Spleen (tissue), 11 donors: ENCODE measurements around the gene TMEM130. TPM values are rescaled to one million over a fixed set of nuclear protein-coding genes. Genes with fewer than 3 reads are reported as not detected.

Experiments used
- DNase-seq: peaks from one replicate; pipeline ENCODE4 v3.0.0-alpha.2; 2020
- H3K27ac ChIP-seq, 8 donors: fragments of 200-600 bp; sonication (generic) in 7 of 8; 1 replicate in 4 of 8; 2 replicates in 4 of 8; pipeline versions ENCODE4 v1.5.0 to v1.8.0; 2016 to 2021; ENCODE audit warnings: inconsistent platforms in 4 of 8, mild to moderate bottlenecking in 4 of 8, moderate library complexity in 1 of 8
- H3K27me3 ChIP-seq, 7 donors: fragments of 200-600 bp; sonication (generic) in 6 of 7; replicated peaks in 1 of 7; 1 replicate in 4 of 7; 2 replicates in 3 of 7; pipeline versions ENCODE4 v1.5.0 to v1.8.0; 2016 to 2021; ENCODE audit warnings: inconsistent platforms in 3 of 7, mild to moderate bottlenecking in 1 of 7
- H3K36me3 ChIP-seq, 6 donors: fragments of 200-600 bp; sonication (generic) in 5 of 6; 1 replicate in 4 of 6; 2 replicates in 2 of 6; pipeline versions ENCODE4 v1.5.0 to v1.8.0; 2016 to 2021; ENCODE audit warnings: inconsistent platforms in 2 of 6
- H3K4me1 ChIP-seq, 6 donors: fragments of 200-600 bp; sonication (generic) in 5 of 6; 1 replicate in 3 of 6; 2 replicates in 3 of 6; pipeline versions ENCODE4 v1.5.0 to v1.8.0; 2016 to 2021; ENCODE audit warnings: inconsistent platforms in 3 of 6
- H3K4me3 ChIP-seq, 8 donors: fragments of 200-600 bp; sonication (generic) in 7 of 8; 1 replicate in 4 of 8; 2 replicates in 4 of 8; pipeline versions ENCODE4 v1.5.0 to v1.8.0; 2016 to 2021; ENCODE audit warnings: inconsistent platforms in 4 of 8, mild to moderate bottlenecking in 4 of 8, moderate library complexity in 2 of 8
- H3K9me3 ChIP-seq, 8 donors: fragments of 200-600 bp; sonication (generic) in 7 of 8; 1 replicate in 4 of 8; 2 replicates in 4 of 8; pipeline versions ENCODE4 v1.5.0 to v1.8.0; 2016 to 2021; ENCODE audit warnings: inconsistent platforms in 4 of 8
- POLR2A ChIP-seq, 3 donors: fragments of 450-650 bp; IDR thresholded peaks; one replicate each; pipeline ENCODE4 v1.5.1; 2017; ENCODE audit warnings: antibody characterized with exemption in 3 of 3, mild to moderate bottlenecking in 1 of 3
- POLR2AphosphoS5 ChIP-seq, 3 donors: sonication (generic); formaldehyde crosslinking; IDR thresholded peaks; one replicate each; pipeline ENCODE4 v1.5.1; 2017; ENCODE audit warnings: antibody characterized with exemption in 3 of 3
- WGBS, 5 donors: extraction: QIAGEN DNeasy Blood & Tissue Kit in 3 of 5; methylation state at CpG; one replicate each; pipeline versions ENCODE4 v1.1.5 to v1.1.7; 2013 to 2018; 5-methylcytosine and 5-hydroxymethylcytosine counted together
- intact Hi-C: fragments of 100-400 bp; cut with DNase I; formaldehyde crosslinking; loops from one replicate; pipeline ENCODE4 v1.15.0; 2023; ENCODE audit warnings: low total_unique reads
- polyA plus RNA-seq, 3 donors: library from polyadenylated mRNA; stranded (reverse); fragments of 200-250 nt; gene quantifications; one replicate each; pipeline ENCODE4 v1.2.1, GENCODE V29; 2013
- total RNA-seq, 7 donors: library from RNA; depleted of rRNA in 3 of 7; stranded (reverse); fragments of >200 nt in 3 of 7; fragmentation: NEBNext Ultra II Directional in 4 of 7; extraction: Animal tissue kit (Norgen Biotek cat#: 25700) in 4 of 7; gene quantifications; one replicate each; pipeline versions ENCODE4 v1.1.0 to v1.2.1, GENCODE V29; 2016 to 2021
- TF ChIP-seq, protein P1 (sequence below), 11 experiments: fragments of 200-600 bp in 7 of 11; fragments of 450-650 bp in 4 of 11; sonication (generic) in 4 of 11; IDR thresholded peaks in 8 of 11; conservative IDR thresholded peaks in 3 of 11; 1 replicate in 7 of 11; 2 replicates in 4 of 11; pipeline versions ENCODE4 v1.4.0 to v1.8.0; 2016 to 2021; ENCODE audit warnings: antibody characterized with exemption in 11 of 11, inconsistent platforms in 4 of 11, mild to moderate bottlenecking in 1 of 11
- donor health status: healthy with polysubstance abuse.
- donor health status: DM: no; HTN: no; CAD: no; lungs with moderate emphysema.
- donor health status: DM: no; HTN: no; CAD: no.
- donor health status: Bipolar disorder and iron deficiency.
- donor health status: healthy.
- donor health status: DM: no; HTN: no; CAD: no.
- donor health status: DM: yes; HTN: yes; CAD: no.

The TMEM130 gene
- total and polyA plus RNA-seq, 10 donors = 0.11 to 0.55 (median 0.37) TPM; not detected in 3

- Histone ChIP-seq H3K4me1 (peaks cover 0 to 4% (median 0%) of the 10 kb centered on the region in 6 donors), H3K36me3 (no peaks in the 10 kb centered on the region), H3K4me3 (no peak overlapping the region), H3K27me3 (peaks cover 0 to 49% (median 0%) of the 10 kb centered on the region in 7 donors), H3K27ac (no peak overlapping the region), H3K9me3 (no peaks in the 10 kb centered on the region)
- peak; percentile 90 for DNase-seq
- TF ChIP-seq, protein P1, sequence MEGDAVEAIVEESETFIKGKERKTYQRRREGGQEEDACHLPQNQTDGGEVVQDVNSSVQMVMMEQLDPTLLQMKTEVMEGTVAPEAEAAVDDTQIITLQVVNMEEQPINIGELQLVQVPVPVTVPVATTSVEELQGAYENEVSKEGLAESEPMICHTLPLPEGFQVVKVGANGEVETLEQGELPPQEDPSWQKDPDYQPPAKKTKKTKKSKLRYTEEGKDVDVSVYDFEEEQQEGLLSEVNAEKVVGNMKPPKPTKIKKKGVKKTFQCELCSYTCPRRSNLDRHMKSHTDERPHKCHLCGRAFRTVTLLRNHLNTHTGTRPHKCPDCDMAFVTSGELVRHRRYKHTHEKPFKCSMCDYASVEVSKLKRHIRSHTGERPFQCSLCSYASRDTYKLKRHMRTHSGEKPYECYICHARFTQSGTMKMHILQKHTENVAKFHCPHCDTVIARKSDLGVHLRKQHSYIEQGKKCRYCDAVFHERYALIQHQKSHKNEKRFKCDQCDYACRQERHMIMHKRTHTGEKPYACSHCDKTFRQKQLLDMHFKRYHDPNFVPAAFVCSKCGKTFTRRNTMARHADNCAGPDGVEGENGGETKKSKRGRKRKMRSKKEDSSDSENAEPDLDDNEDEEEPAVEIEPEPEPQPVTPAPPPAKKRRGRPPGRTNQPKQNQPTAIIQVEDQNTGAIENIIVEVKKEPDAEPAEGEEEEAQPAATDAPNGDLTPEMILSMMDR (IDR thresholded peaks at IDR 0.05 in 8 of 11, conservative IDR thresholded peaks at IDR 0.05 in 3 of 11) = peak; percentile 70 to 97 (median 92)
- no peak for TF ChIP-seq POLR2A (IDR thresholded peaks at IDR 0.05)
- WGBS, 5 donors = 37 to 47% (median 42%) methylated on average over 9 to 11 of the region's 11 CpGs
- intact Hi-C loops = loop anchor here (1.0 kb wide), 1 partner anchor 408 kb away; no protein-coding TSS in a partner anchor
Measured at GRCh38 chr7:98841179-98841997, 28.4 kb downstream of the TMEM130 start.

GRCh38 chr7:98840722-98841121, 29.1 kb downstream of the TMEM130 start:
- no peak for DNase-seq
- Histone ChIP-seq H3K4me1 (peaks cover 0 to 4% (median 0%) of the 10 kb centered on the region in 6 donors), H3K27ac (no peak overlapping the region), H3K27me3 (peaks cover 0 to 56% (median 4%) of the 10 kb centered on the region in 7 donors), H3K4me3 (no peak overlapping the region), H3K36me3 (no peaks in the 10 kb centered on the region), H3K9me3 (no peaks in the 10 kb centered on the region)
- intact Hi-C loops = loop anchor here (1.0 kb wide), 1 partner anchor 407 kb away; no protein-coding TSS in a partner anchor
- WGBS, 5 donors = 43 to 60% (median 59%) methylated on average over 4 of the region's 4 CpGs
- no peak for TF ChIP-seq POLR2AphosphoS5 (IDR thresholded peaks at IDR 0.05)
- no peak for TF ChIP-seq POLR2A (IDR thresholded peaks at IDR 0.05)
- TF ChIP-seq, protein P1 (IDR thresholded peaks at IDR 0.05 in 8 of 11, conservative IDR thresholded peaks at IDR 0.05 in 3 of 11) = no peak

DNA sequence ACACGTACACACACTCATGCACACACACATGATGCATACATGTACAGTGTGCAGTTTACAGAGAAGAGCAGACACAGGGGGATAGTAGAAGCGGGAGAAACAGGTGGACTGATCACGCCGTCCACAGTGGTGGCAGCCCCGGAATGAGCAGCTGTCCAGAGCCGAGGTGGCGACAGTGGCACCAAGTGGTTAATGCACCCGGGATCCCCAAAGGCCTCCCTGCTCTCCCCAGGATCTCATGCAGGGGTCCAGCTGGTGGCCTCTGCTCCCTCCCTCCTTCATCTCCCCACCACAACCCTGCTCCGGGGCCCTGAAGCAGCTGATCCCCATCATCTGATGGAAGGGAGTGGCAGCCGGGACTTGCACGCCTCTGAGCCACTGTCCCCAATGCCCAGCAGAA, 29.7 kb downstream of the TMEM130 start:
- intact Hi-C loops = no loop called here
- Histone ChIP-seq H3K4me1 (peaks cover 0 to 4% (median 0%) of the 10 kb centered on the region in 6 donors), H3K36me3 (no peaks in the 10 kb centered on the region), H3K9me3 (no peaks in the 10 kb centered on the region), H3K27ac (no peak overlapping the region), H3K4me3 (no peak overlapping the region), H3K27me3 (peaks cover 0 to 62% (median 6%) of the 10 kb centered on the region in 7 donors)
- TF ChIP-seq POLR2AphosphoS5 (IDR thresholded peaks at IDR 0.05) (no peak), POLR2A (IDR thresholded peaks at IDR 0.05) (no peak)
- TF ChIP-seq, protein P1 (IDR thresholded peaks at IDR 0.05 in 8 of 11, conservative IDR thresholded peaks at IDR 0.05 in 3 of 11) = no peak
- DNase-seq = no peak
- WGBS, 5 donors = 55 to 76% (median 70%) methylated on average over 7 to 11 of the region's 11 CpGs

GRCh38 chr7:98837630-98837972, 32.2 kb downstream of the TMEM130 start:
- TF ChIP-seq, protein P1 (IDR thresholded peaks at IDR 0.05 in 8 of 11, conservative IDR thresholded peaks at IDR 0.05 in 3 of 11) = no peak
- no peak for TF ChIP-seq POLR2A (IDR thresholded peaks at IDR 0.05)
- TF ChIP-seq POLR2AphosphoS5 (IDR thresholded peaks at IDR 0.05) = no peak
- DNase-seq = no peak
- intact Hi-C loops = no loop called here
- Histone ChIP-seq H3K4me3 (no peak overlapping the region), H3K9me3 (no peaks in the 10 kb centered on the region), H3K36me3 (no peaks in the 10 kb centered on the region), H3K27me3 (peaks cover 0 to 63% (median 6%) of the 10 kb centered on the region in 7 donors), H3K27ac (no peak overlapping the region), H3K4me1 (peaks cover 0 to 4% (median 0%) of the 10 kb centered on the region in 6 donors)
- WGBS, 5 donors = 62 to 75% (median 66%) methylated on average over 5 of the region's 5 CpGs
